HepG2 (cell line): ENCODE data around the gene TTC23. TPM values are rescaled to one million over a fixed set of nuclear protein-coding genes. Genes with fewer than 3 reads are reported as not detected.

ENCODE experiments used
- AFF4 ChIP-seq: sonication (generic); formaldehyde crosslinking; IDR thresholded peaks from 2 replicates; pipeline ENCODE4 v1.4.0; 2020; ENCODE audit warnings: missing genetic modification reagents
- CBX1 ChIP-seq: IDR thresholded peaks from one replicate; pipeline ENCODE4 v1.6.1; 2016; ENCODE audit warnings: antibody characterized with exemption, low read depth
- CBX2 ChIP-seq, 2 experiments: fragments of 200-600 bp in 1 of 2; sonication (generic); formaldehyde crosslinking in 1 of 2; IDR thresholded peaks; 2 replicates each; pipeline versions ENCODE4 v1.7.0 to v1.8.1; 2018 to 2022; ENCODE audit warnings: low read depth in 2 of 2, low read length in 1 of 2, mild to moderate bottlenecking in 1 of 2, missing genetic modification reagents in 1 of 2
- ETV6 ChIP-seq: sonication (generic); formaldehyde crosslinking; conservative IDR thresholded peaks from 2 replicates; pipeline ENCODE4 v1.4.0; 2020; ENCODE audit warnings: missing genetic modification reagents
- FOXK1 ChIP-seq: sonication (generic); formaldehyde crosslinking; IDR thresholded peaks from 2 replicates; pipeline ENCODE4 v1.4.0; 2020; ENCODE audit warnings: low read depth, missing genetic modification reagents, borderline replicate concordance
- HNRNPH1 ChIP-seq: fragments of 200-400 bp; formaldehyde crosslinking; optimal IDR thresholded peaks from 2 replicates; pipeline ENCODE3; 2017; ENCODE audit warnings: mild to moderate bottlenecking, low read depth, low read length
- JARID2 ChIP-seq: sonication (generic); formaldehyde crosslinking; IDR thresholded peaks from 2 replicates; pipeline ENCODE4 v1.8.1; 2023; ENCODE audit warnings: missing genetic modification reagents, inconsistent platforms; ENCODE audit not compliant: insufficient replicate concordance
- JUND ChIP-seq: sonication (generic); formaldehyde crosslinking; IDR thresholded peaks from 2 replicates; pipeline ENCODE4 v1.8.0; 2022; ENCODE audit warnings: mild to moderate bottlenecking, missing genetic modification reagents
- KAT7 ChIP-seq: IDR thresholded peaks from 2 replicates; pipeline ENCODE4 v1.6.1; 2018; ENCODE audit warnings: borderline replicate concordance, missing compliant biosample characterization
- KLF9 ChIP-seq: IDR thresholded peaks from 2 replicates; pipeline ENCODE4 v1.6.1; 2016; ENCODE audit warnings: low read depth
- KMT2B ChIP-seq: IDR thresholded peaks from 2 replicates; pipeline ENCODE4 v1.6.1; 2016; ENCODE audit warnings: missing genetic modification reagents, missing compliant biosample characterization
- MAFF ChIP-seq: IDR thresholded peaks from 2 replicates; pipeline ENCODE4 v1.6.1; 2011; ENCODE audit warnings: low read depth, low read length, improper control_type of control experiment
- MLXIP ChIP-seq: sonication (generic); formaldehyde crosslinking; IDR thresholded peaks from 2 replicates; pipeline ENCODE4 v1.9.0; 2021; ENCODE audit warnings: missing genetic modification reagents, borderline replicate concordance
- NFIB ChIP-seq: sonication (generic); formaldehyde crosslinking; IDR thresholded peaks from 2 replicates; pipeline ENCODE4 v1.9.0; 2021; ENCODE audit warnings: missing genetic modification reagents, mild to moderate bottlenecking, borderline replicate concordance
- NFRKB ChIP-seq: fragments of 450-650 bp; IDR thresholded peaks from 2 replicates; pipeline ENCODE4 v1.6.1; 2017
- ZBTB10 ChIP-seq: sonication (generic); formaldehyde crosslinking; IDR thresholded peaks from 2 replicates; pipeline ENCODE4 v1.4.0; 2020; ENCODE audit warnings: missing genetic modification reagents, borderline replicate concordance
- ZBTB2 ChIP-seq: sonication (generic); formaldehyde crosslinking; IDR thresholded peaks from 2 replicates; pipeline ENCODE4 v1.8.0; 2022; ENCODE audit warnings: low read depth, missing genetic modification reagents
- ZNF207 ChIP-seq: fragments of 450-650 bp; IDR thresholded peaks from 2 replicates; pipeline ENCODE4 v1.6.1; 2016; ENCODE audit warnings: antibody characterized with exemption, borderline replicate concordance
- ZNF225 ChIP-seq: sonication (generic); formaldehyde crosslinking; IDR thresholded peaks from 2 replicates; pipeline ENCODE4 v1.4.0; 2020; ENCODE audit warnings: mild to moderate bottlenecking, missing genetic modification reagents
- ZNF496 ChIP-seq: sonication (generic); formaldehyde crosslinking; IDR thresholded peaks from 2 replicates; pipeline ENCODE4 v1.8.1; 2023; ENCODE audit warnings: mild to moderate bottlenecking, moderate library complexity, missing genetic modification reagents; ENCODE audit not compliant: insufficient replicate concordance
- polyA plus RNA-seq, 8 experiments: library from polyadenylated mRNA; depleted of rRNA in 3 of 8; stranded (reverse) in 7 of 8; unstranded in 1 of 8; fragments of >200 nt; fragmentation: Illumina TruSeq in 4 of 8; extraction: Trizol in 4 of 8; gene quantifications; 2 replicates each; pipeline versions ENCODE4 v1.2.1 to v1.2.3, GENCODE V29; 2011 to 2016; ENCODE audit warnings: low read depth in 4 of 8, missing spikeins in 1 of 8, mixed read lengths in 1 of 8; ENCODE audit not compliant: insufficient read depth in 1 of 8
- total RNA-seq, 5 experiments: library from RNA; depleted of rRNA; stranded (reverse); fragments of >200 nt; fragmentation: Illumina TruSeq; extraction: Trizol; gene quantifications; 2 replicates each; pipeline ENCODE4 v1.2.3, GENCODE V29; 2016; ENCODE audit warnings: low read depth in 1 of 5

Gene TTC23
- total and polyA plus RNA-seq, 2 of the 13 experiments (the other 11 are each of a cell fraction or from before 2014, with no cell fraction given), result 1.6 to 11.7 TPM

DNA sequence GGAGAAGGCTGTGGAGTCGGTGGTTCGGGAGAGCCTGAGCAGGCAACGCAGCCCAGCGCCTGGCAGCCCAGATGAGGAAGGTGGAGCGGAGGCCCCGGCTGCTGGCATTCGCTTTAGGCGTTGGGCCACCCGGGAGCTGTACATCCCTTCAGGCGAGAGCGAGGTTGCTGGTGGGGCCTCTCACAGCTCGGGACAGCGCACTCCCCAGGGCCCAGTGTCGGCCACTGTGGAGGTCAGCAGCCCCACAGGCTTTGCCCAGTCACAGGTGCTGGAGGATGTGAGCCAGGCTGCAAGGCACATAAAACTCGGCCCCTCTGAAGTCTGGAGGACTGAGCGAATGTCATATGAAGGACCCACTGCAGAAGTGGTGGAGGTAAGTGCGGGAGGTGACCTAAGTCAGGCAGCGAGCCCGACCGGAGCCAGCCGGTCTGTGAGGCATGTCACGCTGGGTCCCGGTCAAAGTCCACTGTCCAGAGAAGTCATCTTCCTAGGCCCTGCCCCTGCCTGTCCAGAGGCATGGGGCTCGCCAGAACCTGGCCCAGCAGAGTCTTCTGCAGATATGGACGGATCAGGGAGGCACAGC is 117.8 kb downstream of the TTC23 start (continued):
- TF ChIP-seq ZBTB10 (no peak), NFIB (CRISPR knock-in tag) (no peak), MLXIP (CRISPR knock-in tag) (no peak), CBX2 (IDR thresholded peaks at IDR 0.05; ENCODE audit: low read depth, low read length) (no peak), CBX2 (CRISPR knock-in tag; IDR thresholded peaks at IDR 0.05; ENCODE audit: low read depth) (no peak), JUND (peak; percentile 16; the same call in 1 of the 2 replicates), AFF4 (CRISPR knock-in tag) (no peak), KLF9 (no peak), KAT7 (CRISPR knock-in tag) (no peak), JARID2 (CRISPR knock-in tag) (no peak), ZNF207 (no peak), ETV6 (CRISPR knock-in tag) (no peak), HNRNPH1 (no peak), ZNF225 (CRISPR knock-in tag) (no peak), MAFF (no peak), NFRKB (no peak), CBX1 (no peak), ZNF496 (CRISPR knock-in tag) (no peak), KMT2B (CRISPR knock-in tag) (peak; percentile 43; the same call in 1 of the 2 replicates), ZBTB2 (no peak), FOXK1 (no peak)
